HAP-1 (cell line): ENCODE measurements around the gene PPIB.
"Not testable (repeated sequence)": the region's sequence is repeated elsewhere in the genome, so short reads cannot be mapped to it uniquely, and the experiment has no call there.

ENCODE experiments used
- DNase-seq, 2 experiments: peaks; one replicate each; pipeline ENCODE4 v3.0.0-alpha.2; 2016 to 2020; ENCODE audit warnings: low spot score in 2 of 2
- H3K27me3 ChIP-seq: fragments of 250-450 bp; sonication (Bioruptor Pico); 2 replicates; pipeline ENCODE4 v1.5.1; 2020; ENCODE audit warnings: low read depth, mild to moderate bottlenecking, moderate library complexity
- H3K36me3 ChIP-seq: fragments of 250-450 bp; sonication (Bioruptor Pico); replicated peaks from 2 replicates; pipeline ENCODE4 v1.5.1; 2020; ENCODE audit warnings: mild to moderate bottlenecking
- H3K4me1 ChIP-seq: fragments of 250-450 bp; sonication (Bioruptor Pico); 2 replicates; pipeline ENCODE4 v1.5.1; 2020; ENCODE audit warnings: mild to moderate bottlenecking
- H3K4me3 ChIP-seq: fragments of 250-450 bp; sonication (Bioruptor Pico); 2 replicates; pipeline ENCODE4 v1.5.1; 2020; ENCODE audit warnings: mild to moderate bottlenecking, moderate library complexity
- H3K9me3 ChIP-seq: fragments of 250-450 bp; sonication (Bioruptor Pico); 2 replicates; pipeline ENCODE4 v1.5.1; 2020; ENCODE audit warnings: mild to moderate bottlenecking, moderate library complexity
- in situ Hi-C: fragments of 300-500 bp; cut with MboI; formaldehyde crosslinking; loops from 3 replicates; pipeline ENCODE4 v1.14.3; 2020; ENCODE audit warnings: low sequenced_read_pairs, inconsistent platforms, mixed read lengths

Gene PPIB

DNA sequence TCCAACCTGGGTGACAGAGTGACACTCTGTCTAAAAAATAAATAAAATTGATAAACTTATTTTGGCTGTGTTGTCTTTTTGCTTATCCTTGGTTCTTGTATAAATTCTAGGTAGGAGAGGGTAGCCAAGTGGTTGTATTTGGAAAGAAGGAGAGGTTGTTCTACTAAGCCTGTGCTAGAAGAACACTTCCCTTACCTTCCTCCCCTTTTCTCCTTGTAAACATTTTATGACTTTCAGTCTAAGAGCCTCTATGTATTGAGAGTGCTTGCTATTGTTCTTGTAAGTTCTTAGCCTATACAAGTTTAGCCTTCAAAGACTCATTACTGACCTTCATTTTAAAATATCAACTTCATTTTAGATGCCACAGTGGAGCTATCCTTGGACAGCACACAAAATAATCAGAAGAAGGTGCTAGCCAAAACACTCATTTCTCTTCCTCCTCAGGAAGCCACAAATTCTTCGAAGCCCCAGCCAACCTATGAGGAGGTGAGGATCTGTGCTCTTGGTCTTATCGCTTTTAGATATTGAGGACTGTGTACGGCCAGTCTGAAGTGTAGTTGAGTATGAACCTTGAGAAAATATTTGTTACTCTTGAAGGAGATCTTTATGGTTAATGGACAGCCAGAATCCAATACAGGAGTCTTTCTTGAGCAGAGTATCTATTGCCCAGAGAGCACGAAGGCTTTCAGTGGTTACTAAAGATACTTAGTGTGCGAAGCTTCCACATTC is 44.9 kb downstream of the PPIB start:
- in situ Hi-C loops = no loop called here
- no peaks in the 10 kb centered on the region for H3K27me3 ChIP-seq
- H3K9me3 ChIP-seq = no peaks in the 10 kb centered on the region
- no peaks in the 10 kb centered on the region for H3K4me1 ChIP-seq
- no peak overlapping the region for H3K4me3 ChIP-seq
- H3K36me3 ChIP-seq = peaks cover 60% of the 10 kb centered on the region
- no peak for DNase-seq

DNA sequence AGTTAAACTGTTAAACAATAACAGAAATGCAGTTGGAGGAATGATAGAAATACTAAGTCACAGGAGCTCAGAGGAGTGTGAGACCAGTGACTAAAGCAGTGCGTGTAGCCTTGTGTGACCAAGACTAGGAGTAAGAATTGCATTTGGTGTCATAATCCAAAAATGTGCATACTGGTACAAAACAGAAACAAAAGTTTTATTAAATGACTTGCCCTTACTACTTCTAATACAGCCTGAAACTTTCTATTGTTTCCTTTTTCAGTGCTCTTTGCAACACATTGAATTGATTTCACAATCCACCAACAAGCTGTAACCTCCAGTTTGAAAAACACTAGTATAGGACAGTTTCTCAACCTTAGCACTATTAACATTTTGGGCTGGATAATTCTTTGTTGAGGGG is 49.9 kb downstream of the PPIB start:
- no peaks in the 10 kb centered on the region for H3K27me3 ChIP-seq
- DNase-seq = no peak
- no peaks in the 10 kb centered on the region for H3K9me3 ChIP-seq
- no peak overlapping the region for H3K4me3 ChIP-seq
- H3K4me1 ChIP-seq = peaks cover 14% of the 10 kb centered on the region
- peaks cover 29% of the 10 kb centered on the region for H3K36me3 ChIP-seq
- in situ Hi-C loops = no loop called here

DNA sequence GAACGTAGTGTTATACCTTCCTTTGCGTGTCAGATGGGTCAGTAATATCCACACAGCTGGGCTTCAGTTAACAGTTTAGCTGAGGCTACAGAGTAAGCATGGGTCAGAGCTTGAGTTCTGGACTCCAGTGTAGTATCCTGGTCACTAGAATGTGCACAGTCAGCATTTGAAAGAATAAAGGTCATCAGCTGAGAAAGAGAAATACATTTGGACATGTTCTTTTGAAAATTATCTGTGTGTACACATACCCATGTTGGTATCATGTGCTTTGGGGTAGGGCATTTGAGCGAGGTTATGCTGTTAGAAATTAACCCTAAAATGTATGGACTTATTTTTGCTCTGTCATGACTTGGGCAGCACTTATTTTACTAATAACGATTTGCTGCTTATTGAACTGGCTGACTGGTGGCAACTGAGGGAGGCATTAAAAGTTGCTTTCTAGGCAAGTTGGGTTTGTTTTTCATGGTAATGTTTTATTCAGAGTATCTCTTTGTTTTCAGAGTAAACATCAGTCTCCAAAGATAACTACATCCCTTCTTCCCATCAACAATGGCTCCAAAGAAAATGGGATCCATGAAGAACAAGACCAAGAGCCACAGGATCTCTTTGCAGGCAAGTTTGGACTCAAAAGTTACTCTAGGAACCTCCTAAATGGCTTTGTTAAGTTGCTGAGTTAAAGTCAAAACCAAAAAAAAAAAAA is 50.6 kb downstream of the PPIB start:
- DNase-seq = no peak
- peaks cover 14% of the 10 kb centered on the region for H3K4me1 ChIP-seq
- H3K9me3 ChIP-seq = no peaks in the 10 kb centered on the region
- in situ Hi-C loops = no loop called here
- H3K27me3 ChIP-seq = no peaks in the 10 kb centered on the region
- peaks cover 25% of the 10 kb centered on the region for H3K36me3 ChIP-seq
- no peak overlapping the region for H3K4me3 ChIP-seq

DNA sequence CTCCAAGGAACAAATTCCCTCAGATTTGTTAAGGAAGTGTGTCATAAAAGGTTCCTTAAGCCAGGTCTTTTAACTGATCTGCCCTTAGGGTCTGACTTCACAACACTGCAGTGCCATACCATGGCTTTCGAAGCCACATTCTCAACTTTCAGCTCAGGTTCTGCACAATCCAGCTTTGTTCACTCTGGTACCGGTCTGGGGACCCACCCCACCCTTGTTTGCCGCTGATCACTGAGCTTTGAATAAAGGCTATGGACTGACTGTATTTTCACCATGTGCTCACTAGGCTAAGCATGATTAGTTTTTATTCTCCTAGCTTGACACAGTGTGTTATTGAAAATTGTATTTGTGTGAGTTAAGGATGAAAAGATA is 51.2 kb downstream of the PPIB start:
- Histone ChIP-seq H3K9me3 (no peaks in the 10 kb centered on the region), H3K27me3 (no peaks in the 10 kb centered on the region), H3K36me3 (peaks cover 25% of the 10 kb centered on the region), H3K4me3 (no peak overlapping the region), H3K4me1 (peaks cover 14% of the 10 kb centered on the region)
- DNase-seq = no peak
- in situ Hi-C loops = no loop called here

DNA sequence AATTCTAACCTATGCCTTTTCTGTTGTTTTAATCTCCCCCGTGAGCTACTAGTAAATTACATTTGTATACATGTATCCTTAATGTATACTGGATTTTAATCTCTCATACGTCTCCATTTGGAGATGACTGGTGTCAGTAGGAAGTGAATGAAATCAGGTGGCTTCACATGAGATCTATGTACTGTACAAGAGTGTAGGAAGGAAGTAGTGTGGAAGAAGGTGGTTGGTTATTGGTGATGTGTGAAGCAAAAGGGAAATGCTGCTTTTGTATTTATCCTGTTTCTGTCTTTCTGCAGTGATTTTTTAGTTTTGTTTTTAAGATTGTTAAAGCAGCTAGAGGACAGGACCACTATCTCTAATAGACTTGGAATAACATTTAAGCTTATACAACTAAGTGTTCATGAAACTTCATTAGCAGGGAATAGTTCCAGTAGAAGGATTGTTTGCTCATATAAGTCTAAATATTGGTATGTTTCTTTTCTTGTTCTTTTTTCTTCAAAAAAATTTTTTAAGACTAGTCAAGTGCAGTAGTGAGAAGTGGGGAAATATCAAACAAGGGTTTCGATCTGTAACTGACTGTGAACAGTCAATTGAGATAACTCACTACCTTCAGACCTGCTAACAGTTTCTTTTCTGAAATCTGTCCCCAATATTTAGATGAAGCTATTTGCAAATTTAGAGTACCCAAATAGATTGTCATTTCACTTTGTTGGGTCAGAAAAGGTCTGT is 51.7 kb downstream of the PPIB start:
- Histone ChIP-seq H3K9me3 (no peaks in the 10 kb centered on the region), H3K36me3 (peaks cover 21% of the 10 kb centered on the region), H3K4me3 (no peak overlapping the region), H3K27me3 (no peaks in the 10 kb centered on the region), H3K4me1 (peaks cover 14% of the 10 kb centered on the region)
- DNase-seq = no peak
- in situ Hi-C loops = no loop called here

DNA sequence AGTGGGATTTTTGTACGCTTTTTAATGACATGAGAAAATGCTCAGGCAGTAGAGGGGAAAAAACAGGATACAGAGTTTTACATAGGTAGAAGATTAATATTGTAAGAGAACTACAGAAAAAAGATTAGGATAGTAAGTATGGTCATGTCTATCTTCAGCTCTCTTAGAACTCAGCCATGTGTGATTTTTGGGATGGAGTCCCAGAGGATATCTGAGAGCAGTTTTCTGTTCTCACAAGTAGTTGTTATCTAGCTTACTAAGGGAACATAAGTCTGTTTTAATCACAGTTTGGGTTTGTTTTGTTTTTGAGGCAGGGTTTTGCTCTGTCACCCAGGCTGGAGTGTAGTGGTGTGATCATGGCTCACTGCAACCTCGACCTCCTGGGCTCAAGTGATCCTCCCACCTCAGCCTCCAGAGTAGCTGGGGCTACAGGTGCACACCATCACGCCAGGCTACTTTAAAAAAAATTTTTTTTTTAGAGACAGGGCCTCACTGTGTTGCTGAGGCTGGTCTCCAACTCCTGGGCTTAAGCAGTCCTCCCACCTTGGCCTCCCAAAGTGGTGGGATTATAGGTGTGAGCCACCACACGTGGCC is 52.6 kb downstream of the PPIB start:
- in situ Hi-C loops, H3K27me3 ChIP-seq, H3K4me3 ChIP-seq, H3K9me3 ChIP-seq, DNase-seq: not testable (repeated sequence)
- H3K4me1 ChIP-seq = peaks cover 14% of the 10 kb centered on the region
- H3K36me3 ChIP-seq = peaks cover 18% of the 10 kb centered on the region

DNA sequence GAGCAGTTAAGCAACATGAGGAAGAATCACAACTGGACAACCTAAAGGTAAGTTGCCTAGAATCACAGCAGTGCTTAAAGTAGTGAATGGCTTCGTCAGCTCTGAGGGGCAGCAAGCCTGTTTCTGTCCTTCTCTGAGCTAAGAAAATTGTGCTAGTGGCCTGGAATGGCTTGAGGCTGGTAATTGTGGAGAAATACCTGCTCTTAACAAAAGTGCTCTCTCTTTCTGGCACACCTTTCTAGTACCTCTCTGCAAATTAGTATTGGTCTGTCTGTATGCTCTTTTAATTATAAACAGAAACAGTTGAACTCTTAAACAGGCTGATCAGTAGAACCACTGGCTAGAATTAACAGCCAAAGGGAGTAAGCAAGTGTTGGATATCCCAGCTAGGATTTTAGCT is 55.5 kb downstream of the PPIB start:
- Histone ChIP-seq H3K9me3 (no peaks in the 10 kb centered on the region), H3K4me3 (no peak overlapping the region), H3K27me3 (no peaks in the 10 kb centered on the region), H3K36me3 (peaks cover 2% of the 10 kb centered on the region), H3K4me1 (peaks cover 13% of the 10 kb centered on the region)
- in situ Hi-C loops = no loop called here
- DNase-seq = no peak
